Activated CD4-positive, alpha-beta memory T cell treated with anti-CD3 and anti-CD28 coated beads, Interleukin-2, amount 10 ng/mL, durations not matched to agents 7 days and 5 days (primary cell): ENCODE data around the gene KCNJ6. TPM values are rescaled to one million over a fixed set of nuclear protein-coding genes. Genes with fewer than 3 reads are reported as not detected.

Source experiments
- CTCF ChIA-PET: fragments of 350-600 bp; sonication (Branson Sonifier 250); formaldehyde crosslinking; loops from one replicate; lab custom pipeline; 2021; ENCODE audit warnings: antibody characterized with exemption, inconsistent platforms; lab: Charles Lee
- POLR2A ChIA-PET: fragments of 350-600 bp; sonication (Branson Sonifier 250); formaldehyde crosslinking; loops from one replicate; lab custom pipeline; 2021; ENCODE audit warnings: antibody characterized with exemption; lab: Charles Lee
- DNase-seq: peaks from one replicate; pipeline ENCODE4 v3.0.0-alpha.2; 2020
- H3K27ac Mint-ChIP-seq: one replicate; pipeline ENCODE4 v1.8.0; 2021; ENCODE audit warnings: mild to moderate bottlenecking, mixed read lengths
- H3K27me3 Mint-ChIP-seq: one replicate; pipeline ENCODE4 v1.8.0; 2021; ENCODE audit warnings: mixed read lengths
- H3K36me3 Mint-ChIP-seq: one replicate; pipeline ENCODE4 v1.8.0; 2021; ENCODE audit warnings: low read depth, mixed read lengths
- H3K4me1 Mint-ChIP-seq: one replicate; pipeline ENCODE4 v1.8.0; 2021; ENCODE audit warnings: mixed read lengths
- H3K4me3 Mint-ChIP-seq: one replicate; pipeline ENCODE4 v1.8.0; 2021; ENCODE audit warnings: mild to moderate bottlenecking, mixed read lengths
- H3K9me3 Mint-ChIP-seq: one replicate; pipeline ENCODE4 v1.8.0; 2021; ENCODE audit warnings: mixed read lengths
- total RNA-seq, 2 experiments: library from RNA; stranded (reverse); gene quantifications; one replicate each; pipeline ENCODE4 v1.2.3, GENCODE V29; 2021

The KCNJ6 gene
- total RNA-seq, 2 experiments from 2014 or later = not detected

GRCh38 chr21:37819372-37819771, 96.9 kb downstream of the KCNJ6 start:
- no peak overlapping the region for H3K4me3 Mint-ChIP-seq
- no peaks in the 10 kb centered on the region for H3K9me3 Mint-ChIP-seq
- ChIA-PET POLR2A (no interaction called here), CTCF (no interaction called here)
- H3K4me1 Mint-ChIP-seq = no peaks in the 10 kb centered on the region
- H3K27ac Mint-ChIP-seq = no peak overlapping the region
- H3K27me3 Mint-ChIP-seq = no peaks in the 10 kb centered on the region
- DNase-seq = no peak
- no peaks in the 10 kb centered on the region for H3K36me3 Mint-ChIP-seq

- no peak for DNase-seq
- POLR2A ChIA-PET = no interaction called here
- peaks cover 2% of the 10 kb centered on the region for H3K9me3 Mint-ChIP-seq
- H3K27me3 Mint-ChIP-seq = no peaks in the 10 kb centered on the region
- H3K4me3 Mint-ChIP-seq = no peak overlapping the region
- no peak overlapping the region for H3K27ac Mint-ChIP-seq
- H3K4me1 Mint-ChIP-seq = no peaks in the 10 kb centered on the region
- H3K36me3 Mint-ChIP-seq = no peaks in the 10 kb centered on the region
- CTCF ChIA-PET = no interaction called here
Observed at GRCh38 chr21:37817242-37817641, 99.0 kb downstream of the KCNJ6 start.

GRCh38 chr21:37815893-37816292, 100.4 kb downstream of the KCNJ6 start:
- no peak overlapping the region for H3K4me3 Mint-ChIP-seq
- CTCF ChIA-PET = no interaction called here
- peaks cover 5% of the 10 kb centered on the region for H3K9me3 Mint-ChIP-seq
- H3K36me3 Mint-ChIP-seq = no peaks in the 10 kb centered on the region
- POLR2A ChIA-PET = no interaction called here
- no peaks in the 10 kb centered on the region for H3K4me1 Mint-ChIP-seq
- no peaks in the 10 kb centered on the region for H3K27me3 Mint-ChIP-seq
- no peak overlapping the region for H3K27ac Mint-ChIP-seq
- no peak for DNase-seq

GRCh38 chr21:37811711-37812110, 104.5 kb downstream of the KCNJ6 start:
- Mint-ChIP-seq H3K27ac (no peak overlapping the region), H3K27me3 (no peaks in the 10 kb centered on the region), H3K9me3 (peaks cover 5% of the 10 kb centered on the region), H3K4me3 (no peak overlapping the region), H3K4me1 (no peaks in the 10 kb centered on the region), H3K36me3 (no peaks in the 10 kb centered on the region)
- ChIA-PET POLR2A (no interaction called here), CTCF (interaction anchor here (0.5 kb wide), 1 partner anchor 358 kb away, joined by 3 read pairs; no protein-coding TSS in a partner anchor)
- DNase-seq = no peak

GRCh38 chr21:37808261-37808660, 108.0 kb downstream of the KCNJ6 start:
- no peak for DNase-seq
- Mint-ChIP-seq H3K27ac (no peak overlapping the region), H3K4me1 (no peaks in the 10 kb centered on the region), H3K36me3 (no peaks in the 10 kb centered on the region), H3K27me3 (no peaks in the 10 kb centered on the region), H3K9me3 (peaks cover 5% of the 10 kb centered on the region), H3K4me3 (no peak overlapping the region)
- POLR2A ChIA-PET = no interaction called here
- CTCF ChIA-PET = no interaction called here

- POLR2A ChIA-PET = no interaction called here
Observed at GRCh38 chr21:37805266-37805665, 111.0 kb downstream of the KCNJ6 start.

GRCh38 chr21:37804001-37804400, 112.3 kb downstream of the KCNJ6 start:
- H3K4me3 Mint-ChIP-seq = no peak overlapping the region
- H3K4me1 Mint-ChIP-seq = no peaks in the 10 kb centered on the region
- CTCF ChIA-PET = no interaction called here
- H3K27me3 Mint-ChIP-seq = no peaks in the 10 kb centered on the region
- no peaks in the 10 kb centered on the region for H3K36me3 Mint-ChIP-seq
- POLR2A ChIA-PET = no interaction called here
- no peaks in the 10 kb centered on the region for H3K9me3 Mint-ChIP-seq
- DNase-seq = no peak
- no peak overlapping the region for H3K27ac Mint-ChIP-seq

More at GRCh38 chr21:37805266-37805665, 111.0 kb downstream of the KCNJ6 start:
- CTCF ChIA-PET = no interaction called here
- H3K36me3 Mint-ChIP-seq = no peaks in the 10 kb centered on the region
- no peak overlapping the region for H3K27ac Mint-ChIP-seq
- DNase-seq = no peak
- H3K4me1 Mint-ChIP-seq = no peaks in the 10 kb centered on the region
- no peak overlapping the region for H3K4me3 Mint-ChIP-seq
- no peaks in the 10 kb centered on the region for H3K27me3 Mint-ChIP-seq
- no peaks in the 10 kb centered on the region for H3K9me3 Mint-ChIP-seq

GRCh38 chr21:37803101-37803651, 113.1 kb downstream of the KCNJ6 start:
- Mint-ChIP-seq H3K4me3 (no peak overlapping the region), H3K27ac (no peak overlapping the region), H3K36me3 (no peaks in the 10 kb centered on the region), H3K9me3 (no peaks in the 10 kb centered on the region), H3K27me3 (no peaks in the 10 kb centered on the region), H3K4me1 (no peaks in the 10 kb centered on the region)
- CTCF ChIA-PET = no interaction called here
- POLR2A ChIA-PET = no interaction called here
- DNase-seq = no peak

- Mint-ChIP-seq H3K36me3 (no peaks in the 10 kb centered on the region), H3K27ac (no peak overlapping the region), H3K4me3 (no peak overlapping the region), H3K4me1 (no peaks in the 10 kb centered on the region), H3K9me3 (no peaks in the 10 kb centered on the region), H3K27me3 (no peaks in the 10 kb centered on the region)
- ChIA-PET POLR2A (no interaction called here), CTCF (no interaction called here)
- DNase-seq = no peak
Observed at GRCh38 chr21:37800456-37801061, 115.7 kb downstream of the KCNJ6 start.

GRCh38 chr21:37800057-37800455, 116.2 kb downstream of the KCNJ6 start:
- H3K9me3 Mint-ChIP-seq = no peaks in the 10 kb centered on the region
- no peaks in the 10 kb centered on the region for H3K36me3 Mint-ChIP-seq
- H3K4me1 Mint-ChIP-seq = no peaks in the 10 kb centered on the region
- CTCF ChIA-PET = no interaction called here
- POLR2A ChIA-PET = no interaction called here
- H3K27me3 Mint-ChIP-seq = no peaks in the 10 kb centered on the region
- no peak overlapping the region for H3K27ac Mint-ChIP-seq
- DNase-seq = no peak
- no peak overlapping the region for H3K4me3 Mint-ChIP-seq

GRCh38 chr21:37799211-37800056, 116.8 kb downstream of the KCNJ6 start:
- Mint-ChIP-seq H3K4me1 (no peaks in the 10 kb centered on the region), H3K4me3 (no peak overlapping the region), H3K27ac (no peak overlapping the region), H3K36me3 (no peaks in the 10 kb centered on the region), H3K9me3 (no peaks in the 10 kb centered on the region), H3K27me3 (no peaks in the 10 kb centered on the region)
- no peak for DNase-seq
- ChIA-PET CTCF (no interaction called here), POLR2A (no interaction called here)

GRCh38 chr21:37797403-37797802, 118.9 kb downstream of the KCNJ6 start:
- Mint-ChIP-seq H3K9me3 (no peaks in the 10 kb centered on the region), H3K27ac (no peak overlapping the region), H3K4me3 (no peak overlapping the region), H3K4me1 (no peaks in the 10 kb centered on the region), H3K36me3 (no peaks in the 10 kb centered on the region), H3K27me3 (no peaks in the 10 kb centered on the region)
- POLR2A ChIA-PET = no interaction called here
- DNase-seq = no peak
- CTCF ChIA-PET = no interaction called here

GRCh38 chr21:37796011-37796410, 120.2 kb downstream of the KCNJ6 start:
- Mint-ChIP-seq H3K27me3 (no peaks in the 10 kb centered on the region), H3K4me3 (no peak overlapping the region), H3K27ac (no peak overlapping the region), H3K4me1 (no peaks in the 10 kb centered on the region), H3K9me3 (no peaks in the 10 kb centered on the region), H3K36me3 (no peaks in the 10 kb centered on the region)
- CTCF ChIA-PET = no interaction called here
- no peak for DNase-seq
- POLR2A ChIA-PET = no interaction called here
